NCI-H524 (cell line): Measurements from ENCODE around the gene CD3G.
A peak's percentile ranks its signal among the peaks of the same experiment; 100 is the strongest.

Experiments
- DNase-seq, 2 experiments: peaks; one replicate each; lab custom pipeline; 2025; lab: John Stamatoyannopoulos, UW

Gene CD3G

GRCh38 chr11:118325283-118325682 lies 18.9 kb upstream of the CD3G start:
- DNase-seq: no peak

GRCh38 chr11:118328745-118329144 lies 15.4 kb upstream of the CD3G start:
- no peak for DNase-seq

GRCh38 chr11:118334745-118335144 lies 9.4 kb upstream of the CD3G start:
- DNase-seq: no peak

- DNase-seq: no peak
Measured at GRCh38 chr11:118338637-118339061, 5.5 kb upstream of the CD3G start.

GRCh38 chr11:118339281-118339961 lies 4.7 kb upstream of the CD3G start:
- DNase-seq: no peak

- DNase-seq: no peak
Measured at GRCh38 chr11:118340449-118340848, 3.7 kb upstream of the CD3G start.

- DNase-seq: no peak
Measured at GRCh38 chr11:118341261-118341660, 2.9 kb upstream of the CD3G start.

- DNase-seq: no peak
Measured at GRCh38 chr11:118341815-118342489, 2.2 kb upstream of the CD3G start.

- no peak for DNase-seq
Measured at GRCh38 chr11:118342503-118343161, 1.5 kb upstream of the CD3G start, which contains the start of gene CD3D. Gene CD3D (minus strand): TSS chr11:118342705. CDS start chr11:118342607, 98 bp downstream.

- DNase-seq: no peak
Measured at GRCh38 chr11:118343248-118343647, 896 bp upstream of the CD3G start.

GRCh38 chr11:118349475-118349874 lies 5.3 kb downstream of the CD3G start:
- DNase-seq: no peak

GRCh38 chr11:118353084-118353710 lies 9.1 kb downstream of the CD3G start:
- peak in 1 of 2 experiments; percentile 4 for DNase-seq

- DNase-seq: no peak
Measured at GRCh38 chr11:118358071-118358470, 13.9 kb downstream of the CD3G start.

- DNase-seq: peak; percentile 92 to 94
Measured at GRCh38 chr11:118359295-118359958, 15.3 kb downstream of the CD3G start, which contains the start of gene UBE4A. Gene UBE4A (plus strand): TSS chr11:118359600. CDS start chr11:118365081, 5,481 bp downstream.

GRCh38 chr11:118364956-118365615 lies 20.9 kb downstream of the CD3G start:
- DNase-seq: no peak

- no peak for DNase-seq
Measured at GRCh38 chr11:118366287-118366686, 22.1 kb downstream of the CD3G start.

GRCh38 chr11:118370774-118371173 lies 26.6 kb downstream of the CD3G start:
- no peak for DNase-seq

- no peak for DNase-seq
Measured at GRCh38 chr11:118373263-118373662, 29.1 kb downstream of the CD3G start.

- no peak for DNase-seq
Measured at GRCh38 chr11:118373871-118374270, 29.7 kb downstream of the CD3G start.

- no peak for DNase-seq
Measured at GRCh38 chr11:118374729-118375128, 30.6 kb downstream of the CD3G start.

- DNase-seq: no peak
Measured at GRCh38 chr11:118375978-118376377, 31.8 kb downstream of the CD3G start.
